ENCODE data around the gene NOL8.

DNA sequence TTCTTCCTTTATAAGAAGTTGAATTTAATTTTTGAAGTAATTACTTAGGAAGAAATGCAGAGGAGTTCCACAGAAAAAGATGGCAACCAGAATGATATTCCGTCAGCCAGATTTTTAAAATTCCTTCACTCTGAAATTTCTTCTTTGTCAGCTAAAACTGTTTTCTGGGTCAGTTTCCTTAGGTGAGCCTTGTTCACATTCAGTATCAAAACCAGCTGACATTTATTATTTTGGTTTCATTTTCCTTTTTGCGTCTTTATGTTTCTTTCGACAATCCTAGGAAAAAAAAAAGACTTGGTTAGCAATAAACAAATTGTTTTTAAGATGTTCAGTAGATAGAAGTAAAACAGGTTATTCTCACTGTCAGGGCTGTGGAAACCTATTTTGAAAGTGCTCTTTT lies 27.5 kb downstream of the NOL8 start:
- no peak for TF ChIP-seq CTCF (IDR thresholded peaks at IDR 0.05)
- TF ChIP-seq POLR2A (IDR thresholded peaks at IDR 0.05), result no peak
